SK-N-MC (cell line): Measurements from ENCODE around the gene CPEB2.

Source experiments
- DNase-seq: peaks from one replicate; pipeline ENCODE4 v3.0.0-alpha.2; 2011; ENCODE audit warnings: low read depth, low spot score
- H3K27ac ChIP-seq: fragments of 200-600 bp; sonication (generic); 2 replicates; pipeline ENCODE4 v1.5.1; 2016; ENCODE audit warnings: mixed run types
- H3K36me3 ChIP-seq: fragments of 200-600 bp; sonication (generic); 2 replicates; pipeline ENCODE4 v1.6.1; 2017; ENCODE audit warnings: antibody characterized with exemption, low read length, mixed read lengths; ENCODE audit not compliant: insufficient read depth
- H3K4me3 ChIP-seq: fragments of 200-600 bp; sonication (generic); 2 replicates; pipeline ENCODE4 v1.5.1; 2016
- H3K9ac ChIP-seq: fragments of 200-600 bp; sonication (generic); 2 replicates; pipeline ENCODE4 v1.8.0; 2017; ENCODE audit warnings: mixed run types, mixed read lengths; ENCODE audit not compliant: insufficient read length
- H3K9me3 ChIP-seq: fragments of 200-600 bp; sonication (generic); 2 replicates; pipeline ENCODE4 v1.6.1; 2017; ENCODE audit warnings: low read depth, mild to moderate bottlenecking, antibody characterized with exemption, low read length, moderate library complexity, mixed read lengths
- EZH2 ChIP-seq: fragments of 200-600 bp; sonication (generic); IDR thresholded peaks from one replicate; pipeline ENCODE4 v1.6.1; 2017; ENCODE audit warnings: antibody characterized with exemption
- FOXP2 ChIP-seq: optimal IDR thresholded peaks from 2 replicates; pipeline ENCODE3; 2011; ENCODE audit warnings: mild to moderate bottlenecking, moderate library complexity; ENCODE audit not compliant: insufficient read depth; ENCODE audit errors: extremely low read length, control extremely low read depth
- POLR2AphosphoS5 ChIP-seq: IDR thresholded peaks from 2 replicates; pipeline ENCODE4 v1.6.1; 2012; ENCODE audit warnings: mild to moderate bottlenecking, low read depth, low read length, borderline replicate concordance

CPEB2 gene

GRCh38 chr4:15109600-15109999 is 107.3 kb downstream of the CPEB2 start:
- TF ChIP-seq EZH2 = no peak
- TF ChIP-seq FOXP2 = no peak
- no peak for TF ChIP-seq POLR2AphosphoS5
- Histone ChIP-seq H3K27ac (no peak overlapping the region), H3K9ac (no peak overlapping the region), H3K4me3 (no peak overlapping the region), H3K36me3 (no peaks in the 10 kb centered on the region), H3K9me3 (no peaks in the 10 kb centered on the region)
- DNase-seq = no peak

- Histone ChIP-seq H3K27ac (no peak overlapping the region), H3K9ac (no peak overlapping the region), H3K4me3 (no peak overlapping the region), H3K36me3 (no peaks in the 10 kb centered on the region), H3K9me3 (no peaks in the 10 kb centered on the region)
- no peak for TF ChIP-seq FOXP2
- no peak for TF ChIP-seq POLR2AphosphoS5
- TF ChIP-seq EZH2 = no peak
- no peak for DNase-seq
Measured at GRCh38 chr4:15110120-15110571, 107.9 kb downstream of the CPEB2 start.

- no peak for TF ChIP-seq EZH2
- no peak for TF ChIP-seq FOXP2
- Histone ChIP-seq H3K9me3 (no peaks in the 10 kb centered on the region), H3K9ac (no peak overlapping the region), H3K27ac (no peak overlapping the region), H3K36me3 (no peaks in the 10 kb centered on the region), H3K4me3 (no peak overlapping the region)
- no peak for DNase-seq
Measured at GRCh38 chr4:15116509-15117079, 114.3 kb downstream of the CPEB2 start.

GRCh38 chr4:15117270-15117946 is 115.1 kb downstream of the CPEB2 start:
- Histone ChIP-seq H3K36me3 (no peaks in the 10 kb centered on the region), H3K4me3 (no peak overlapping the region), H3K9me3 (no peaks in the 10 kb centered on the region), H3K9ac (no peak overlapping the region), H3K27ac (no peak overlapping the region)
- no peak for DNase-seq
- TF ChIP-seq POLR2AphosphoS5 = no peak
- TF ChIP-seq EZH2 = no peak

- no peak overlapping the region for H3K9ac ChIP-seq
- no peak for TF ChIP-seq FOXP2
- TF ChIP-seq EZH2 = no peak
- TF ChIP-seq POLR2AphosphoS5 = no peak
- no peak for DNase-seq
- no peak overlapping the region for H3K4me3 ChIP-seq
- H3K36me3 ChIP-seq = no peaks in the 10 kb centered on the region
- no peak overlapping the region for H3K27ac ChIP-seq
- no peaks in the 10 kb centered on the region for H3K9me3 ChIP-seq
Measured at GRCh38 chr4:15118292-15118691, 116.0 kb downstream of the CPEB2 start.
